ENCODE results near the gene WDFY1.
A peak's percentile ranks its signal among the peaks of the same experiment; 100 is the strongest.

Gene WDFY1

DNA sequence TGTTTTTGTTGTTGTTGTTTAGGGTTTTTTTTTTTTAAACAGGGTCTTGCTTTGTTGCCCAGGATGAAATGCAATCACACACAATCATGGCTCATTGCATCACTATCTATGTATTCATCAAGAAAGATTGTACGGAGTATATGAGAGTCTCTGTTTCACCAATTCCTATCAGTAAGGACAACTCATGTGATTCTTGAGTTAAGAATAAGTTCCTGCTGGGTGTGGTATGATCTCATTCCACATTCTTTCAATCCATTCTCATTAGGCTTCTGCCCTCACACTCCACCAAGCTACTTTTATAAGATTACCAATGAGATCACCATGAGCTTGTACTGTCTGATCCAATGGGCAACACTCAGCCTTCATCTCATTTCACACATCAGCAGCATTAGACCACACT, 98.6 kb downstream of the WDFY1 start:
- no peak overlapping the region for H3K4me3 ChIP-seq (ENCODE audit: low read depth, low read length)
- TF ChIP-seq, protein P1, sequence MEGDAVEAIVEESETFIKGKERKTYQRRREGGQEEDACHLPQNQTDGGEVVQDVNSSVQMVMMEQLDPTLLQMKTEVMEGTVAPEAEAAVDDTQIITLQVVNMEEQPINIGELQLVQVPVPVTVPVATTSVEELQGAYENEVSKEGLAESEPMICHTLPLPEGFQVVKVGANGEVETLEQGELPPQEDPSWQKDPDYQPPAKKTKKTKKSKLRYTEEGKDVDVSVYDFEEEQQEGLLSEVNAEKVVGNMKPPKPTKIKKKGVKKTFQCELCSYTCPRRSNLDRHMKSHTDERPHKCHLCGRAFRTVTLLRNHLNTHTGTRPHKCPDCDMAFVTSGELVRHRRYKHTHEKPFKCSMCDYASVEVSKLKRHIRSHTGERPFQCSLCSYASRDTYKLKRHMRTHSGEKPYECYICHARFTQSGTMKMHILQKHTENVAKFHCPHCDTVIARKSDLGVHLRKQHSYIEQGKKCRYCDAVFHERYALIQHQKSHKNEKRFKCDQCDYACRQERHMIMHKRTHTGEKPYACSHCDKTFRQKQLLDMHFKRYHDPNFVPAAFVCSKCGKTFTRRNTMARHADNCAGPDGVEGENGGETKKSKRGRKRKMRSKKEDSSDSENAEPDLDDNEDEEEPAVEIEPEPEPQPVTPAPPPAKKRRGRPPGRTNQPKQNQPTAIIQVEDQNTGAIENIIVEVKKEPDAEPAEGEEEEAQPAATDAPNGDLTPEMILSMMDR (conservative IDR thresholded peaks at IDR 0.05; ENCODE audit: low read depth, low read length), result no peak
- DNase-seq (ENCODE audit: low read depth), result peak; percentile 93

GRCh38 chr2:223841436-223842190, 103.5 kb downstream of the WDFY1 start:
- TF ChIP-seq, protein P1 (conservative IDR thresholded peaks at IDR 0.05; ENCODE audit: low read depth, low read length), result no peak
- no peak overlapping the region for H3K4me3 ChIP-seq (ENCODE audit: low read depth, low read length)
- DNase-seq (ENCODE audit: low read depth), result no peak

GRCh38 chr2:223837287-223838061, 107.7 kb downstream of the WDFY1 start, which contains the start of gene AP1S3:
Gene AP1S3 (minus strand): TSS chr2:223837582. CDS start chr2:223837450, 132 bp downstream.
- H3K4me3 ChIP-seq (ENCODE audit: low read depth, low read length), result peak within 1 kb of the TSS; percentile 72
- DNase-seq (ENCODE audit: low read depth), result peak; percentile 53
- TF ChIP-seq, protein P1 (conservative IDR thresholded peaks at IDR 0.05; ENCODE audit: low read depth, low read length), result no peak

GRCh38 chr2:223835701-223836532, 109.2 kb downstream of the WDFY1 start:
- no peak for DNase-seq (ENCODE audit: low read depth)
- H3K4me3 ChIP-seq (ENCODE audit: low read depth, low read length), result no peak overlapping the region
- TF ChIP-seq, protein P1 (conservative IDR thresholded peaks at IDR 0.05; ENCODE audit: low read depth, low read length), result no peak

- no peak overlapping the region for H3K4me3 ChIP-seq (ENCODE audit: low read depth, low read length)
- TF ChIP-seq, protein P1 (conservative IDR thresholded peaks at IDR 0.05; ENCODE audit: low read depth, low read length), result no peak
- DNase-seq (ENCODE audit: low read depth), result no peak
These were observed 110.7 kb downstream of the WDFY1 start for GRCh38 chr2:223834431-223834830.

DNA sequence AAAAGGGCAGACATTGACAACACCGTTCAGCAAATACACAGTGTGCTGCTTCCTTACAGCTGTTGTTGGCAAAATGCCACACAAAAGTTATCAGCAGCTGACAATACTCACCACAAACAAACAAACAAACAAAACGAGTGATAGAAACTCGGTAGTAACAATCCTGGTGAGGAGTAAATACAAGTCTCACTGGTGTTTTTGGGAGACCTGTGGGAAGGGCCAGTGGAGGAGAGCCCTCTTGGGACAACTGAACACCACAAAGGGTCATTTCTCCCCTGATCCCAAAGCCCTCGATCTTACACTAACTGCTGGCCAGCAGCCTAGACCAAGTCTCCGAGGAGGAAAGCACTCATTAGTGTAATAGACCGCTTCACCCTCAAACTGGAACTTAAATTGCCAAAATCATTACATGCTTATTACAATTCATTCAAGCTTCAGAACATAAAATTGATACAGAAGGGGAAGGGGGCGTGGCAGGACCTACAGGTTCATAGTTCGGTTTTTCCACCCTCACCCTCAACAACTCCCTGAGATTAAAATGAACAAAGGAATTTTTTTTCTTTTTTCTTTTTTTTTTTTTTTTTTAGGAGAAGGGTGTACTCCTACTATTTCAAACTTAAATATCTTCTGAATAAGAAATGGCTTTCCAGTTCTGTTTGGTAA, 112.8 kb downstream of the WDFY1 start:
- DNase-seq (ENCODE audit: low read depth), result peak; percentile 34
- no peak overlapping the region for H3K4me3 ChIP-seq (ENCODE audit: low read depth, low read length)
- TF ChIP-seq, protein P1 (conservative IDR thresholded peaks at IDR 0.05; ENCODE audit: low read depth, low read length), result no peak
